Endothelial cell of umbilical vein (primary cell): Measurements from ENCODE around the gene KIAA1671. TPM values are rescaled to one million over a fixed set of nuclear protein-coding genes. Genes with fewer than 3 reads are reported as not detected.

ENCODE experiments used
- BruUV-seq: library from RNA; stranded (reverse); fragments of 400-500 nt; replicated peaks from 2 replicates; lab custom pipeline; 2021; lab: Mats Ljungman, UMichigan
- CTCF ChIA-PET: fragments of 300-600, 350-600 bp; sonication (Branson Sonifier 250); formaldehyde crosslinking; loops from one replicate; lab custom pipeline; 2021; ENCODE audit warnings: antibody characterized with exemption, inconsistent platforms; lab: Charles Lee
- POLR2A ChIA-PET: fragments of 300-600, 350-600 bp; sonication (Branson Sonifier 250); formaldehyde crosslinking; loops from one replicate; lab custom pipeline; 2021; ENCODE audit warnings: antibody characterized with exemption, inconsistent platforms; lab: Charles Lee
- DNase-seq: peaks from one replicate; pipeline ENCODE4 v3.0.0-alpha.2; 2011; ENCODE audit warnings: low read depth, low spot score
- FAIRE-seq: peaks from 2 replicates; lab custom pipeline; 2011; peaks lifted over from hg19 to GRCh38; lab: Jason Lieb, UNC
- H2AFZ ChIP-seq: 2 replicates; pipeline ENCODE4 v1.6.0; 2012; ENCODE audit warnings: low read depth, low read length, control low read depth, inconsistent platforms
- H3K27ac ChIP-seq: 2 replicates; pipeline ENCODE4 v1.5.1; 2011; ENCODE audit warnings: low read depth, mild to moderate bottlenecking, control low read depth, low read length, moderate library complexity; ENCODE audit not compliant: insufficient read depth
- H3K27me3 ChIP-seq, 2 experiments: 2 replicates each; pipeline versions ENCODE4 v1.6.0 to v1.6.1; 2011; ENCODE audit warnings: low read length in 2 of 2, mixed read lengths in 1 of 2; ENCODE audit not compliant: control insufficient read depth in 2 of 2, insufficient read depth in 2 of 2
- H3K36me3 ChIP-seq, 2 experiments: 2 replicates in 1 of 2; 3 replicates in 1 of 2; pipeline ENCODE4 v1.5.1; 2011; ENCODE audit warnings: low read length in 2 of 2, mild to moderate bottlenecking in 1 of 2, moderate library complexity in 1 of 2; ENCODE audit not compliant: control insufficient read depth in 2 of 2, insufficient read depth in 2 of 2; ENCODE audit errors: extremely low read depth in 1 of 2
- H3K4me1 ChIP-seq: 3 replicates; pipeline ENCODE4 v1.5.1; 2011; ENCODE audit warnings: mild to moderate bottlenecking, low read length; ENCODE audit not compliant: control insufficient read depth, insufficient read depth; ENCODE audit errors: extremely low read depth
- H3K4me2 ChIP-seq: 2 replicates; pipeline ENCODE4 v1.6.1; 2011; ENCODE audit warnings: low read length, control low read depth, mixed read lengths; ENCODE audit not compliant: insufficient read depth
- H3K4me3 ChIP-seq, 3 experiments: fragments of 200-600 bp in 1 of 3; sonication (generic), shearing (Covaris generic) in 1 of 3; replicated peaks in 1 of 3; 2 replicates each; pipeline ENCODE4 v1.5.1; 2011 to 2016; ENCODE audit warnings: control low read depth in 3 of 3, low read length in 3 of 3, mild to moderate bottlenecking in 2 of 3, inconsistent platforms in 1 of 3, low read depth in 1 of 3, moderate library complexity in 1 of 3; ENCODE audit not compliant: insufficient read depth in 1 of 3
- H3K79me2 ChIP-seq: 2 replicates; pipeline ENCODE4 v1.6.0; 2012; ENCODE audit warnings: low read length, inconsistent platforms; ENCODE audit not compliant: control insufficient read depth, insufficient read depth
- H3K9ac ChIP-seq: replicated peaks from 2 replicates; pipeline ENCODE3; 2011; ENCODE audit warnings: low read length, control low read depth; ENCODE audit not compliant: insufficient read depth; ENCODE audit errors: extremely low read depth
- H3K9me1 ChIP-seq: replicated peaks from 3 replicates; pipeline ENCODE4 v1.6.0; 2011; ENCODE audit warnings: mild to moderate bottlenecking, low read length; ENCODE audit not compliant: control insufficient read depth, insufficient read depth; ENCODE audit errors: extremely low read depth
- H3K9me3 ChIP-seq: replicated peaks from 2 replicates; pipeline ENCODE4 v1.5.1; 2012; ENCODE audit warnings: low read length, inconsistent platforms; ENCODE audit not compliant: control insufficient read depth, insufficient read depth
- H4K20me1 ChIP-seq: replicated peaks from 2 replicates; pipeline ENCODE3; 2011; ENCODE audit warnings: mild to moderate bottlenecking, low read length; ENCODE audit not compliant: control insufficient read depth, insufficient read depth; ENCODE audit errors: extremely low read depth
- EZH2 ChIP-seq: IDR thresholded peaks from 2 replicates; pipeline ENCODE4 v1.6.1; 2012; ENCODE audit warnings: borderline replicate concordance, low read depth, mild to moderate bottlenecking, moderate library complexity, low read length, inconsistent platforms; ENCODE audit not compliant: severe bottlenecking
- FOS ChIP-seq: IDR thresholded peaks from 2 replicates; pipeline ENCODE4 v1.6.1; 2011; ENCODE audit warnings: mild to moderate bottlenecking, low read length, moderate library complexity, borderline replicate concordance; ENCODE audit not compliant: insufficient read depth
- GATA2 ChIP-seq: IDR thresholded peaks from 2 replicates; pipeline ENCODE4 v1.7.0; 2011; ENCODE audit warnings: low read depth, mild to moderate bottlenecking, moderate library complexity, mixed read lengths, low read length; ENCODE audit not compliant: insufficient read length, insufficient read depth
- JUN ChIP-seq: IDR thresholded peaks from 2 replicates; pipeline ENCODE4 v1.6.1; 2011; ENCODE audit warnings: borderline replicate concordance, low read depth; ENCODE audit not compliant: insufficient read length, insufficient read depth
- MYC ChIP-seq: IDR thresholded peaks from one replicate; pipeline ENCODE4 v1.6.1; 2011; ENCODE audit warnings: mild to moderate bottlenecking, low read depth, low read length
- POLR2A ChIP-seq: IDR thresholded peaks from 2 replicates; pipeline ENCODE4 v1.6.1; 2012; ENCODE audit warnings: low read depth, mild to moderate bottlenecking, control low read depth, low read length
- POLR2AphosphoS5 ChIP-seq: IDR thresholded peaks from 2 replicates; pipeline ENCODE4 v1.6.1; 2012; ENCODE audit warnings: low read depth, mild to moderate bottlenecking, control low read depth, low read length, moderate library complexity; ENCODE audit not compliant: insufficient read depth
- dilution Hi-C: fragments of 300-500 bp; cut with MboI; formaldehyde crosslinking; loops from one replicate; pipeline ENCODE4 v1.15.0; 2019; ENCODE audit warnings: low sequenced_read_pairs; ENCODE audit not compliant: extremely low pct_ligation_motif_present
- intact Hi-C: fragments of 100-400 bp; cut with micrococcal nuclease; formaldehyde crosslinking; loops from one replicate; pipeline ENCODE4 v1.10.0; 2022
- polyA plus RNA-seq, 4 experiments: library from polyadenylated mRNA; depleted of rRNA in 3 of 4; stranded (reverse) in 3 of 4; unstranded in 1 of 4; fragments of >200 nt; gene quantifications; 2 replicates each; pipeline versions ENCODE4 v1.2.1 to v1.2.3, GENCODE V29; 2011 to 2012; ENCODE audit warnings: missing spikeins in 1 of 4
- total RNA-seq: library from RNA; stranded (reverse); gene quantifications from 2 replicates; pipeline ENCODE4 v1.2.3, GENCODE V29; 2021
- TF ChIP-seq, protein P1 (sequence below): IDR thresholded peaks from 2 replicates; pipeline ENCODE4 v1.6.1; 2011; ENCODE audit not compliant: insufficient read depth, insufficient read length
- TF ChIP-seq, protein P2 (sequence below), 2 donors: IDR thresholded peaks; 1 replicate in 1 of 2; 2 replicates in 1 of 2; pipeline ENCODE4 v1.5.1; 2011; ENCODE audit warnings: low read length in 2 of 2, mild to moderate bottlenecking in 2 of 2, moderate library complexity in 2 of 2, control low read depth in 1 of 2, inconsistent platforms in 1 of 2, low read depth in 1 of 2; ENCODE audit not compliant: insufficient read depth in 1 of 2; ENCODE audit errors: extremely low read depth in 1 of 2

The KIAA1671 gene
- total and polyA plus RNA-seq, 2 donors (not counting 3 experiments of a cell fraction or from before 2014, with no cell fraction given), result 23.1 to 85.1 TPM

DNA sequence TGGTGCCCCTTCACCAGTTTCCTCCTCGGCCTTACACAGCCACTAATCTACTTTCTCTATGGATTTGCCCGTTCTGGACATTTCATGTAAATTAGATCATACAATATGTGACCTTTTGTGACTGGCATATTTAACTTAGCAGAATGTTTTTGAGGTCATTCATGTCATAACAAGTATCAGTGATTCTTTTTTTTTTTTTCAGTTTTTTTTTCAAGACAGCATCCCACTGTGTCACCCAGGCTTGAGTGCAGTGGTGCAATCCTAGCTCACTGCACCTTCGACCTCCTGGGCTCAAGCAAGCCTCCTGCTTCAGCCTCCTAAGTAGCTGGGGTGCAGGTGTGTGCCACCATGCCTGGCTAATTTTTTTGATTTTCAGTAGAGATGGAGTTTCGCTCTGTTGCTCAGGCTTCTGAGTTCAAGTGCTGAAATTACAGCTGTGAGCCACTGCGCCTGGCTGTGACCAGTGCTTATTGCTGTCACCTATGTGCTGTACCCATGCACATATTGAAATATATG is 22.7 kb downstream of the KIAA1671 start:
- ChIA-PET CTCF (interaction anchor here (0.6 to 2.1 kb wide), 6 partner anchors 16 to 74 kb away, joined by 3 to 8 read pairs (median 4); no protein-coding TSS in a partner anchor), POLR2A (interaction anchor here (0.6 kb wide), 1 partner anchor 10 kb away, joined by 3 read pairs; no protein-coding TSS in a partner anchor)
- dilution Hi-C loops, result no loop called here
- H3K36me3 ChIP-seq, result peaks cover 0 to 1% of the 10 kb centered on the region in 2 experiments
- intact Hi-C loops, result no loop called here
- BruUV-seq, result no TSS peak
- H3K4me1 ChIP-seq, result peaks cover 15% of the 10 kb centered on the region
- FAIRE-seq (peak; percentile 26), DNase-seq (no peak)
- H3K27ac ChIP-seq, result no peak overlapping the region
- H3K9me3 ChIP-seq, result no peaks in the 10 kb centered on the region
- H3K9me1 ChIP-seq, result no peaks in the 10 kb centered on the region
- no peak overlapping the region for H3K9ac ChIP-seq
- H2AFZ ChIP-seq, result no peak overlapping the region
- H3K4me2 ChIP-seq, result no peak overlapping the region
- H4K20me1 ChIP-seq, result no peaks in the 10 kb centered on the region
- peaks cover 48% of the 10 kb centered on the region for H3K79me2 ChIP-seq
- no peaks in the 10 kb centered on the region for H3K27me3 ChIP-seq
- TF ChIP-seq EZH2 (no peak), POLR2AphosphoS5 (no peak), JUN (no peak), FOS (no peak), MYC (no peak), POLR2A (no peak), GATA2 (no peak)
- TF ChIP-seq, protein P1, sequence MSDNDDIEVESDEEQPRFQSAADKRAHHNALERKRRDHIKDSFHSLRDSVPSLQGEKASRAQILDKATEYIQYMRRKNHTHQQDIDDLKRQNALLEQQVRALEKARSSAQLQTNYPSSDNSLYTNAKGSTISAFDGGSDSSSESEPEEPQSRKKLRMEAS, result no peak
- TF ChIP-seq, protein P2, sequence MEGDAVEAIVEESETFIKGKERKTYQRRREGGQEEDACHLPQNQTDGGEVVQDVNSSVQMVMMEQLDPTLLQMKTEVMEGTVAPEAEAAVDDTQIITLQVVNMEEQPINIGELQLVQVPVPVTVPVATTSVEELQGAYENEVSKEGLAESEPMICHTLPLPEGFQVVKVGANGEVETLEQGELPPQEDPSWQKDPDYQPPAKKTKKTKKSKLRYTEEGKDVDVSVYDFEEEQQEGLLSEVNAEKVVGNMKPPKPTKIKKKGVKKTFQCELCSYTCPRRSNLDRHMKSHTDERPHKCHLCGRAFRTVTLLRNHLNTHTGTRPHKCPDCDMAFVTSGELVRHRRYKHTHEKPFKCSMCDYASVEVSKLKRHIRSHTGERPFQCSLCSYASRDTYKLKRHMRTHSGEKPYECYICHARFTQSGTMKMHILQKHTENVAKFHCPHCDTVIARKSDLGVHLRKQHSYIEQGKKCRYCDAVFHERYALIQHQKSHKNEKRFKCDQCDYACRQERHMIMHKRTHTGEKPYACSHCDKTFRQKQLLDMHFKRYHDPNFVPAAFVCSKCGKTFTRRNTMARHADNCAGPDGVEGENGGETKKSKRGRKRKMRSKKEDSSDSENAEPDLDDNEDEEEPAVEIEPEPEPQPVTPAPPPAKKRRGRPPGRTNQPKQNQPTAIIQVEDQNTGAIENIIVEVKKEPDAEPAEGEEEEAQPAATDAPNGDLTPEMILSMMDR (IDR thresholded peaks at IDR 0.05; ENCODE audit: extremely low read depth in 1 of 2, insufficient read depth in 1 of 2, low read depth in 1 of 2, low read length in 2 of 2), result no peak
- no peak overlapping the region for H3K4me3 ChIP-seq
